IMR-90 (cell line): ENCODE data around the gene SNX30. TPM values are rescaled to one million over a fixed set of nuclear protein-coding genes. Genes with fewer than 3 reads are reported as not detected.

Experiments
- ATAC-seq: fragments of 200-7000 bp; cut with Tn5 transposase; 2 replicates; pipeline ENCODE4 v1.9.1; 2020; ENCODE audit warnings: low read depth, mild to moderate bottlenecking, moderate library complexity
- BruUV-seq: library from RNA; stranded (reverse); fragments of 400-500 nt; replicated peaks from 2 replicates; lab custom pipeline; 2021; lab: Mats Ljungman, UMichigan
- CTCF ChIA-PET: fragments of 300-600 bp; formaldehyde crosslinking; extraction: SDS; loops from one replicate; lab custom pipeline; 2021; ENCODE audit warnings: antibody characterized with exemption; lab: Yijun Ruan, JAX
- POLR2A ChIA-PET: fragments of 300-600 bp; sonication (Branson Sonifier 250); formaldehyde crosslinking; loops from one replicate; lab custom pipeline; 2022; ENCODE audit warnings: antibody characterized with exemption; ENCODE audit not compliant: unreplicated experiment; lab: Charles Lee
- DNase-seq: peaks from one replicate; pipeline ENCODE4 v3.0.0; 2013
- H2AFZ ChIP-seq: replicated peaks from 2 replicates; pipeline ENCODE3; 2013; ENCODE audit warnings: low read length, mild to moderate bottlenecking; ENCODE audit not compliant: poor library complexity
- H2AK5ac ChIP-seq: 2 replicates; pipeline ENCODE4 v1.6.1; 2013; ENCODE audit warnings: low read depth, low read length, inconsistent platforms
- H2AK9ac ChIP-seq: replicated peaks from 2 replicates; pipeline ENCODE3; 2013; ENCODE audit warnings: mild to moderate bottlenecking, low read depth, low read length, moderate library complexity; ENCODE audit not compliant: poor library complexity
- H2BK120ac ChIP-seq: 2 replicates; pipeline ENCODE4 v1.6.1; 2013; ENCODE audit warnings: low read depth, low read length, inconsistent platforms
- H2BK15ac ChIP-seq: 3 replicates; pipeline ENCODE4 v1.6.1; 2013; ENCODE audit warnings: low read depth, low read length, inconsistent platforms
- H2BK20ac ChIP-seq: 2 replicates; pipeline ENCODE4 v1.6.1; 2013; ENCODE audit warnings: low read depth, mild to moderate bottlenecking, inconsistent platforms, low read length, moderate library complexity
- H2BK5ac ChIP-seq: 2 replicates; pipeline ENCODE4 v1.6.1; 2013; ENCODE audit warnings: mild to moderate bottlenecking, low read depth, low read length, inconsistent platforms; ENCODE audit not compliant: poor library complexity, severe bottlenecking
- H3K14ac ChIP-seq: replicated peaks from 2 replicates; pipeline ENCODE4 v1.6.1; 2013; ENCODE audit warnings: low read depth, low read length, inconsistent platforms
- H3K18ac ChIP-seq: 2 replicates; pipeline ENCODE4 v1.6.1; 2013; ENCODE audit warnings: low read depth, low read length, control low read depth
- H3K23ac ChIP-seq: 2 replicates; pipeline ENCODE4 v1.6.1; 2013; ENCODE audit warnings: low read depth, low read length, inconsistent platforms
- H3K27ac ChIP-seq: 2 replicates; pipeline ENCODE4 v1.5.1; 2013; ENCODE audit warnings: mild to moderate bottlenecking, control low read depth, low read length; ENCODE audit not compliant: insufficient read depth
- H3K27me3 ChIP-seq: 2 replicates; pipeline ENCODE4 v1.6.1; 2013; ENCODE audit warnings: low read length; ENCODE audit not compliant: control insufficient read depth, insufficient read depth
- H3K36me3 ChIP-seq: 2 replicates; pipeline ENCODE4 v1.6.1; 2013; ENCODE audit warnings: low read length, mixed read lengths; ENCODE audit not compliant: control insufficient read depth, insufficient read depth
- H3K4ac ChIP-seq: 2 replicates; pipeline ENCODE4 v1.6.1; 2013; ENCODE audit warnings: low read depth, low read length, inconsistent platforms
- H3K4me1 ChIP-seq: 2 replicates; pipeline ENCODE4 v1.6.1; 2013; ENCODE audit warnings: low read length, mixed read lengths; ENCODE audit not compliant: control insufficient read depth, insufficient read depth
- H3K4me2 ChIP-seq: 2 replicates; pipeline ENCODE4 v1.6.1; 2013; ENCODE audit warnings: low read depth, mild to moderate bottlenecking, control low read depth, low read length, moderate library complexity
- H3K4me3 ChIP-seq: 2 replicates; pipeline ENCODE4 v1.5.1; 2013; ENCODE audit warnings: low read depth, mild to moderate bottlenecking, control low read depth, low read length, moderate library complexity; ENCODE audit not compliant: insufficient read depth
- H3K56ac ChIP-seq: 2 replicates; pipeline ENCODE4 v1.6.1; 2013; ENCODE audit warnings: low read length, inconsistent platforms; ENCODE audit not compliant: insufficient read depth; ENCODE audit errors: extremely low read depth
- H3K79me1 ChIP-seq, 2 experiments: 2 replicates each; pipeline ENCODE4 v1.6.1; 2013; ENCODE audit warnings: low read length in 2 of 2, inconsistent platforms in 1 of 2, low read depth in 1 of 2
- H3K9ac ChIP-seq: 2 replicates; pipeline ENCODE4 v1.6.1; 2013; ENCODE audit warnings: low read depth, low read length, control low read depth
- H3K9me1 ChIP-seq: 2 replicates; pipeline ENCODE4 v1.6.1; 2013; ENCODE audit warnings: low read length, inconsistent platforms; ENCODE audit not compliant: insufficient read depth
- H3K9me3 ChIP-seq: 2 replicates; pipeline ENCODE4 v1.6.1; 2013; ENCODE audit warnings: low read length; ENCODE audit not compliant: control insufficient read depth, insufficient read depth
- H4K20me1 ChIP-seq: 2 replicates; pipeline ENCODE4 v1.6.1; 2013; ENCODE audit warnings: low read length, inconsistent platforms; ENCODE audit not compliant: insufficient read depth
- H4K5ac ChIP-seq: 2 replicates; pipeline ENCODE4 v1.6.1; 2013; ENCODE audit warnings: mild to moderate bottlenecking, low read depth, low read length, control low read depth
- H4K8ac ChIP-seq, 2 experiments: 2 replicates each; pipeline ENCODE4 v1.6.1; 2013; ENCODE audit warnings: low read depth in 2 of 2, low read length in 2 of 2, control low read depth in 1 of 2, inconsistent platforms in 1 of 2
- H4K91ac ChIP-seq: 2 replicates; pipeline ENCODE4 v1.6.1; 2013; ENCODE audit warnings: low read depth, low read length, inconsistent platforms; ENCODE audit not compliant: insufficient read depth
- BHLHE40 ChIP-seq: fragments of 150-350 bp; IDR thresholded peaks from 2 replicates; pipeline ENCODE4 v1.6.1; 2016; ENCODE audit warnings: mild to moderate bottlenecking, low read depth, low read length
- CEBPB ChIP-seq: IDR thresholded peaks from 2 replicates; pipeline ENCODE4 v1.6.1; 2012; ENCODE audit warnings: low read depth, low read length, improper control_type of control experiment
- CHD1 ChIP-seq: IDR thresholded peaks from 2 replicates; pipeline ENCODE4 v1.6.1; 2012; ENCODE audit warnings: low read depth, low read length, improper control_type of control experiment
- CTCF ChIP-seq: conservative IDR thresholded peaks from 2 replicates; pipeline ENCODE4 v1.5.1; 2012; ENCODE audit warnings: mild to moderate bottlenecking, low read depth, low read length, improper control_type of control experiment
- FOS ChIP-seq: fragments of 150-350 bp; IDR thresholded peaks from 2 replicates; pipeline ENCODE4 v1.6.1; 2016; ENCODE audit warnings: low read depth, low read length
- MAZ ChIP-seq: IDR thresholded peaks from 2 replicates; pipeline ENCODE4 v1.6.1; 2012; ENCODE audit warnings: low read depth, mild to moderate bottlenecking, low read length, improper control_type of control experiment, moderate library complexity, borderline replicate concordance
- MXI1 ChIP-seq: IDR thresholded peaks from 2 replicates; pipeline ENCODE4 v1.6.1; 2012; ENCODE audit warnings: low read depth, mild to moderate bottlenecking, low read length, moderate library complexity, borderline replicate concordance
- NFE2L2 ChIP-seq: fragments of 150-350 bp; IDR thresholded peaks from 2 replicates; pipeline ENCODE4 v1.6.1; 2016; ENCODE audit warnings: low read depth, mild to moderate bottlenecking, low read length
- POLR2A ChIP-seq: IDR thresholded peaks from 2 replicates; pipeline ENCODE4 v1.6.1; 2012; ENCODE audit warnings: mild to moderate bottlenecking, low read depth, low read length
- RAD21 ChIP-seq: IDR thresholded peaks from 2 replicates; pipeline ENCODE4 v1.6.1; 2012; ENCODE audit warnings: low read length, improper control_type of control experiment
- RCOR1 ChIP-seq: IDR thresholded peaks from 2 replicates; pipeline ENCODE4 v1.6.1; 2012; ENCODE audit warnings: mild to moderate bottlenecking, low read length, improper control_type of control experiment; ENCODE audit not compliant: insufficient replicate concordance
- RFX5 ChIP-seq: IDR thresholded peaks from 2 replicates; pipeline ENCODE4 v1.8.0; 2012; ENCODE audit warnings: low read depth, mild to moderate bottlenecking, low read length, moderate library complexity
- SMC3 ChIP-seq: fragments of 150-350 bp; IDR thresholded peaks from 2 replicates; pipeline ENCODE4 v1.6.1; 2016; ENCODE audit warnings: low read depth, mild to moderate bottlenecking, antibody characterized with exemption, low read length, moderate library complexity
- WGBS, 2 experiments: methylation state at CpG; one replicate each; pipeline versions ENCODE4 v1.1.5 to v1.1.7; 2013; ENCODE audit warnings: missing lambda C conversion rate in 2 of 2; ENCODE audit not compliant: insufficient read length in 1 of 2; ENCODE audit errors: extremely low coverage in 2 of 2; 5-methylcytosine and 5-hydroxymethylcytosine counted together
- dilution Hi-C: fragments of 300-500 bp; cut with HindIII; formaldehyde crosslinking; loops from one replicate; pipeline ENCODE4 v1.14.3; 2018; ENCODE audit warnings: low sequenced_read_pairs; ENCODE audit not compliant: unreplicated experiment
- in situ Hi-C: fragments of 300-500 bp; cut with MboI; formaldehyde crosslinking; loops from 3 replicates; pipeline ENCODE4 v1.14.3; 2019; ENCODE audit warnings: low sequenced_read_pairs, inconsistent platforms, mixed read lengths
- intact Hi-C: fragments of 100-400 bp; cut with micrococcal nuclease; formaldehyde crosslinking; loops from 2 replicates; pipeline ENCODE4 v1.10.0; 2022
- polyA plus RNA-seq, 3 experiments: library from polyadenylated mRNA; depleted of rRNA; stranded (reverse); fragments of >200 nt; gene quantifications; 2 replicates each; pipeline ENCODE4 v1.2.3, GENCODE V29; 2012; ENCODE audit warnings: low replicate concordance in 1 of 3
- total RNA-seq: library from RNA; depleted of rRNA; stranded (reverse); fragments of >200 nt; gene quantifications from 2 replicates; pipeline ENCODE4 v1.2.3, GENCODE V29; 2012
- TF ChIP-seq, protein P1 (sequence below): fragments of 150-350 bp; IDR thresholded peaks from 2 replicates; pipeline ENCODE4 v1.6.1; 2017; ENCODE audit warnings: mild to moderate bottlenecking, antibody characterized with exemption, low read length, low read depth
- TF ChIP-seq, protein P2 (sequence below): fragments of 150-350 bp; IDR thresholded peaks from 2 replicates; pipeline ENCODE4 v1.6.1; 2016; ENCODE audit warnings: low read depth, mild to moderate bottlenecking, low read length, moderate library complexity, borderline replicate concordance

Gene SNX30
- total and polyA plus RNA-seq, 2 of the 4 experiments (the other 2 are of a cell fraction) = 8.0 to 18.8 TPM

DNA sequence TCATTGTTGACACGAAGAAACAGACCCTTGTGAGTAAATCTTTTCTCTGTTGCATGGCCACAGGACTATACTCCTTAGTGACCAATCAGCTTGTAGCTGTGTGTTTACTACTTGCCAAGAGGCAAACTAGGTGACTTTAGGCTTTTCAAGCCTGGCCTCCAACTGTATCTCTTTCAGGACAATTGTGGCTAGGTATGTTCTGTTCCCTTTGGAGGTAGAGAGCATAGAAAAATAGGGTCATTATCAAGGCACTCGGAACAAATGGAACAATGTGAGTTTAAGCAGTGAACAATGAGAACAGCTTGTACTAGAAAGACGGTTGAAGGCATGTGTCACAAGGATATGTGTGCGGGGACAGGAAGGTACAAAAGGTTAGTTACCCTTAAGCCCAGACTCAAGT lies 92.0 kb downstream of the SNX30 start:
- Histone ChIP-seq H3K27me3 (no peaks in the 10 kb centered on the region), H3K36me3 (peaks cover 10% of the 10 kb centered on the region), H3K4ac (no peak overlapping the region), H2AK5ac (no peak overlapping the region), H3K9ac (no peak overlapping the region), H2BK20ac (no peak overlapping the region), H3K9me3 (no peaks in the 10 kb centered on the region), H3K4me1 (peaks cover 6% of the 10 kb centered on the region), H3K4me3 (no peak overlapping the region), H3K56ac (no peak overlapping the region), H3K79me1 (no peaks in the 10 kb centered on the region), H3K4me2 (no peak overlapping the region), H4K20me1 (no peaks in the 10 kb centered on the region; the same call in 1 of the 2 replicates), H2BK120ac (no peak overlapping the region), H3K27ac (no peak overlapping the region), H2BK5ac (no peak overlapping the region), H2AFZ (no peak overlapping the region), H2BK15ac (no peak overlapping the region), H3K18ac (no peak overlapping the region), H3K23ac (no peak overlapping the region), H3K14ac (no peak overlapping the region), H4K8ac (no peak overlapping the region), H3K9me1 (peaks cover 4% of the 10 kb centered on the region; the same call in 1 of the 2 replicates), H4K91ac (no peak overlapping the region), H4K5ac (no peak overlapping the region), H2AK9ac (no peak overlapping the region)
- ChIA-PET CTCF (interaction anchor here (2.5 kb wide), 1 partner anchor 60 kb away, joined by 12 read pairs; no protein-coding TSS in a partner anchor), POLR2A (no interaction called here)
- ATAC-seq (no peak), DNase-seq (no peak)
- dilution Hi-C loops (no loop called here), intact Hi-C loops (loop anchor here (10.0 kb wide), 1 partner anchor 132 kb away; no protein-coding TSS in a partner anchor), in situ Hi-C loops (no loop called here)
- BruUV-seq = no TSS peak
- 100% methylated on average over 1 of the region's 4 CpGs; no CpG with 5 or more reads in 1 of the 2 experiments for WGBS, 2 experiments
- TF ChIP-seq CTCF (no peak), RFX5 (no peak), NFE2L2 (no peak), MAZ (no peak), POLR2A (no peak), CEBPB (no peak), RCOR1 (no peak), FOS (no peak), RAD21 (no peak), MXI1 (no peak), CHD1 (no peak), SMC3 (no peak), BHLHE40 (no peak)
- TF ChIP-seq, protein P1, sequence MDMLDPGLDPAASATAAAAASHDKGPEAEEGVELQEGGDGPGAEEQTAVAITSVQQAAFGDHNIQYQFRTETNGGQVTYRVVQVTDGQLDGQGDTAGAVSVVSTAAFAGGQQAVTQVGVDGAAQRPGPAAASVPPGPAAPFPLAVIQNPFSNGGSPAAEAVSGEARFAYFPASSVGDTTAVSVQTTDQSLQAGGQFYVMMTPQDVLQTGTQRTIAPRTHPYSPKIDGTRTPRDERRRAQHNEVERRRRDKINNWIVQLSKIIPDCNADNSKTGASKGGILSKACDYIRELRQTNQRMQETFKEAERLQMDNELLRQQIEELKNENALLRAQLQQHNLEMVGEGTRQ = no peak
- TF ChIP-seq, protein P2, sequence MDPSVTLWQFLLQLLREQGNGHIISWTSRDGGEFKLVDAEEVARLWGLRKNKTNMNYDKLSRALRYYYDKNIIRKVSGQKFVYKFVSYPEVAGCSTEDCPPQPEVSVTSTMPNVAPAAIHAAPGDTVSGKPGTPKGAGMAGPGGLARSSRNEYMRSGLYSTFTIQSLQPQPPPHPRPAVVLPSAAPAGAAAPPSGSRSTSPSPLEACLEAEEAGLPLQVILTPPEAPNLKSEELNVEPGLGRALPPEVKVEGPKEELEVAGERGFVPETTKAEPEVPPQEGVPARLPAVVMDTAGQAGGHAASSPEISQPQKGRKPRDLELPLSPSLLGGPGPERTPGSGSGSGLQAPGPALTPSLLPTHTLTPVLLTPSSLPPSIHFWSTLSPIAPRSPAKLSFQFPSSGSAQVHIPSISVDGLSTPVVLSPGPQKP = no peak
